Activated CD8-positive, alpha-beta memory T cell treated with anti-CD3 and anti-CD28 coated beads, Interleukin-2, amount 10 ng/mL, durations not matched to agents 7 days and 5 days (primary cell): ENCODE data around the gene TMF1. TPM values are rescaled to one million over a fixed set of nuclear protein-coding genes. Genes with fewer than 3 reads are reported as not detected.

Experiments
- ATAC-seq: fragments of 150-1000 bp; cut with Tn5 transposase; one replicate; pipeline ENCODE4 v1.10.0; 2021; ENCODE audit warnings: moderate library complexity
- CTCF ChIA-PET: fragments of 350-600 bp; sonication (Branson Sonifier 250); formaldehyde crosslinking; loops from one replicate; lab custom pipeline; 2021; ENCODE audit warnings: antibody characterized with exemption; lab: Charles Lee
- DNase-seq: peaks from one replicate; pipeline ENCODE4 v3.0.0-alpha.2; 2020
- H3K27ac Mint-ChIP-seq: one replicate; pipeline ENCODE4 v1.8.0; 2021; ENCODE audit warnings: mild to moderate bottlenecking, mixed read lengths
- H3K27me3 Mint-ChIP-seq: one replicate; pipeline ENCODE4 v1.8.0; 2021; ENCODE audit warnings: mixed read lengths
- H3K36me3 Mint-ChIP-seq: one replicate; pipeline ENCODE4 v1.8.0; 2021; ENCODE audit warnings: mild to moderate bottlenecking, mixed read lengths
- H3K4me1 Mint-ChIP-seq: one replicate; pipeline ENCODE4 v1.8.0; 2021; ENCODE audit warnings: mixed read lengths
- H3K4me3 Mint-ChIP-seq: one replicate; pipeline ENCODE4 v1.8.0; 2021; ENCODE audit warnings: mild to moderate bottlenecking, moderate library complexity, mixed read lengths
- H3K9me3 Mint-ChIP-seq: one replicate; pipeline ENCODE4 v1.8.0; 2022; ENCODE audit warnings: low read depth, mixed read lengths
- total RNA-seq, 2 experiments: library from RNA; stranded (reverse); gene quantifications; one replicate each; pipeline ENCODE4 v1.2.3, GENCODE V29; 2021

TMF1 gene
- total RNA-seq, 2 experiments from 2014 or later = 47.5 to 49.5 TPM

- H3K9me3 Mint-ChIP-seq = peaks cover 3% of the 10 kb centered on the region
- CTCF ChIA-PET = interaction anchor here (0.9 to 3.3 kb wide), 5 partner anchors 8 to 27 kb away, joined by 5 to 13 read pairs (median 6); partner anchors contain the start of genes ARL6IP5 and TMF1
- peaks cover 62% of the 10 kb centered on the region for H3K4me1 Mint-ChIP-seq
- H3K4me3 Mint-ChIP-seq = peak overlapping the region; percentile 37
- peak; percentile 64 for DNase-seq
- peak; percentile 77 for ATAC-seq
- H3K36me3 Mint-ChIP-seq = peaks cover 50% of the 10 kb centered on the region
- no peaks in the 10 kb centered on the region for H3K27me3 Mint-ChIP-seq
- H3K27ac Mint-ChIP-seq = peak overlapping the region; percentile 86
These were observed 13.3 kb upstream of the TMF1 start for GRCh38 chr3:69065318-69065964.

- DNase-seq = no peak
- Mint-ChIP-seq H3K9me3 (peaks cover 3% of the 10 kb centered on the region), H3K4me3 (peak overlapping the region; percentile 61), H3K4me1 (peaks cover 69% of the 10 kb centered on the region), H3K27ac (peak overlapping the region; percentile 86), H3K36me3 (peaks cover 61% of the 10 kb centered on the region), H3K27me3 (no peaks in the 10 kb centered on the region)
- CTCF ChIA-PET = interaction anchor here (0.7 to 3.3 kb wide), 9 partner anchors 10 to 138 kb away, joined by 3 to 13 read pairs (median 4); partner anchors contain the start of genes ARL6IP5 and TMF1
- no peak for ATAC-seq
These were observed 11.5 kb upstream of the TMF1 start for GRCh38 chr3:69063636-69064035.

- Mint-ChIP-seq H3K27ac (peak overlapping the region; percentile 88), H3K4me1 (peaks cover 62% of the 10 kb centered on the region), H3K27me3 (no peaks in the 10 kb centered on the region), H3K36me3 (peaks cover 75% of the 10 kb centered on the region), H3K4me3 (no peak overlapping the region), H3K9me3 (peaks cover 3% of the 10 kb centered on the region)
- ATAC-seq (peak; percentile 27), DNase-seq (no peak)
- CTCF ChIA-PET = interaction anchor here (1.3 to 1.7 kb wide), 3 partner anchors 17 to 27 kb away, joined by 3 to 4 read pairs (median 3); no protein-coding TSS in a partner anchor
These were observed 7.6 kb upstream of the TMF1 start for GRCh38 chr3:69059688-69060087.

- Mint-ChIP-seq H3K27me3 (no peaks in the 10 kb centered on the region), H3K9me3 (peaks cover 3% of the 10 kb centered on the region), H3K27ac (peak overlapping the region; percentile 88), H3K36me3 (peaks cover 74% of the 10 kb centered on the region), H3K4me3 (no peak overlapping the region), H3K4me1 (peaks cover 54% of the 10 kb centered on the region)
- ATAC-seq = no peak
- no peak for DNase-seq
- CTCF ChIA-PET = interaction anchor here (1.2 to 1.7 kb wide), 3 partner anchors 19 to 28 kb away, joined by 3 to 5 read pairs (median 4); no protein-coding TSS in a partner anchor
These were observed 6.8 kb upstream of the TMF1 start for GRCh38 chr3:69058947-69059224.

DNA sequence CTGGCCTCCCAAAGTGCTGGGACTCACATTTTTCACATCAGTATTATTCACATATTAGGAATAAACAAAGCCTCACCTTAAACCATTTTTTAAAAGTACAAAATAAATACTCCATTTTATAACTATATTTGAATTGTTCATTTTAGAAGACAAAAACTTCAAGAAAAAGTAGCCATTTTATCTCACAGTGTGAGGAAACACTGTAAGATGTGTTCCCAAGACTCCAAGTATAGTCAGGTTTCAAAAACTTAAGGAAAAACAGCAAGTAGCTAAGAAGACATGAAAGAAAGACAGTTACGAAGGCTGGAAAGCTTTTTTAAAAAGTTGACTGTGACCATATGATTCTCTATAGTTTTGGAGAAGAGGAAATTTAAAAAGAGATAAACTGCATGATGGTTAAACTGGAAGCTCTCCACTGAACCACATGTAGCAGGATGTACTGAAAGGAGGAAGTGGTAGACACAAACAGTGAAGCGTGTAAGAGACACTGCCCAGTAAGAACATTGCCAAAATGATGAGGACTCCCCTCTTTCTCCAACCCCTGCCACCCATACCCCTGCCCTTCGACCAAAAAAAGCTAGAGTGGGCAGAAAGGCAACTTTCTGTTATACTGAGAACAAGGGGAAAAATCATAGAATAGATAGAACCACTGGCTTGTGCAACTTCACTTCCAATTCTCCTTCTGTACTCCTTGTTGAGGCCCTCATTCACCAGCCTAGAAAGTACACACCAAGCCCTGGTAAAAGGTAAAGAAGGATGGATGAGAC is 6.2 kb upstream of the TMF1 start:
- Mint-ChIP-seq H3K27me3 (no peaks in the 10 kb centered on the region), H3K9me3 (peaks cover 3% of the 10 kb centered on the region), H3K4me3 (peak overlapping the region; percentile 11), H3K27ac (peak overlapping the region; percentile 88), H3K4me1 (peaks cover 52% of the 10 kb centered on the region), H3K36me3 (peaks cover 73% of the 10 kb centered on the region)
- DNase-seq (peak; percentile 58), ATAC-seq (peak; percentile 97)
- CTCF ChIA-PET = interaction anchor here (1.1 to 1.7 kb wide), 5 partner anchors 20 to 31 kb away, joined by 3 to 5 read pairs (median 4); no protein-coding TSS in a partner anchor

DNA sequence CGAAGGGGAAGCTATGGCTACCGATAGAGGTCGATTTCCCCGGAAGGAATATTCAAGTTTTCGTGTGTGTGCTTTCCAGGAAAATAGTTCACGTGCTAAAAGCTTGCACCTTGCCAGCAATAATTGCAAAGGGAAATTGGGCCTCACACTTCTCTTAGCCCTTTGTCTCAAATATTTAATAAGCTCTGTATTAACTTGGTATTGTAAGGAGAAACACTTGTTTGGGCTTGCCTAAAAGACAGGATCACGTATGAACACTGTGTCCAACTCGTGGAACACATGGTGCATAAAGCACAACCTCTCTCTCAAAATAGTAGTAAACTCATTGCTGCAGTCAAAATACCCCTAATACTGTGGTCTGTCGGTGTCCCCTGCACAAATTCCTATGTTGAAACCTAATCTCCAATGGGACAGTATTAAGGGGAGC is 352 bp upstream of the TMF1 start:
- peak overlapping the region; percentile 94 for H3K4me3 Mint-ChIP-seq
- peak overlapping the region; percentile 95 for H3K27ac Mint-ChIP-seq
- peaks cover 47% of the 10 kb centered on the region for H3K36me3 Mint-ChIP-seq
- H3K4me1 Mint-ChIP-seq = peaks cover 50% of the 10 kb centered on the region
- no peaks in the 10 kb centered on the region for H3K9me3 Mint-ChIP-seq
- CTCF ChIA-PET = interaction anchor here (1.1 to 4.8 kb wide), 9 partner anchors 10 to 253 kb away, joined by 4 to 49 read pairs (median 7); partner anchors contain the start of gene ARL6IP5
- peak; percentile 13 for ATAC-seq
- DNase-seq = no peak
- H3K27me3 Mint-ChIP-seq = no peaks in the 10 kb centered on the region

DNA sequence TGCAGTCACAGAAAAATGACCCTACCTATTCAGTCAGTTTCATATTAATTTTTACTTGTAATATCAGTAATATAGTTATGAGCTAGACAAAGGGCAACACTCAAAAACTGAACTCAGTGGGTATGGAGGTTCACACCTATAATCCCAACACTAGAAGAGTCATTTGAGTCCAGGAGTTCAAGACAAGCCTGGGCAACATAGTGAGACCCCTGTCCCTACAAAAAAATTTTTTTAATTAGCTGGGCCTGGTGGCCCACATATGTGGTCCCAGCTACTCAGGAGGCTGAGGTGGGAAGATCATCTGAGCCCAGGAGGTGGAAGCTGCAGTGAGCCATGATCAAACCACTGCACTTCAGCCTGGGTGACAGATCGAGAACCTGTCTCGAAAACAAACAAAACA is 3.1 kb downstream of the TMF1 start:
- no peak overlapping the region for H3K27ac Mint-ChIP-seq
- no peaks in the 10 kb centered on the region for H3K9me3 Mint-ChIP-seq
- peaks cover 52% of the 10 kb centered on the region for H3K4me1 Mint-ChIP-seq
- H3K27me3 Mint-ChIP-seq = no peaks in the 10 kb centered on the region
- no peak for ATAC-seq
- DNase-seq = no peak
- H3K4me3 Mint-ChIP-seq = peak overlapping the region; percentile 53
- peaks cover 42% of the 10 kb centered on the region for H3K36me3 Mint-ChIP-seq
- CTCF ChIA-PET = interaction anchor here (1.0 kb wide), 1 partner anchor 12 kb away, joined by 4 read pairs; no protein-coding TSS in a partner anchor

DNA sequence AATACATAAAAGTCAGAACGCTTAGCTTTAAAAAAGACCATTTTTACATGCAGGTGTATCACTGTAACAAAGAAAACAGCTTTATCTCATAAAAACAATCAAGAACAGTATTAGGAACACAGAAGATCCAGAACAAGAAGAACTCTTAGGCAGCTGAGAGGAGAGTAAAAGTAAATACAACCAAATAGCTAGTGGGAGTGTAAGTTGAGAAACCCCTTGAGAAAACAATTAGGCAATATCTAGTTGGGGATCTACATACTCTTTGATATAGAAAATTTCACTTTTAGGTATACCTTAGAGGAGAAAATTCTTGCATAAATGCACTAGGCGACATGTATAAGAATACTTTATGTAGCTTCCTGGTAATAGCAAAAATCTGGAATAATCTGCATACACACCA is 7.5 kb downstream of the TMF1 start:
- Mint-ChIP-seq H3K4me3 (no peak overlapping the region), H3K27ac (no peak overlapping the region), H3K9me3 (no peaks in the 10 kb centered on the region), H3K4me1 (peaks cover 33% of the 10 kb centered on the region), H3K27me3 (no peaks in the 10 kb centered on the region), H3K36me3 (peaks cover 50% of the 10 kb centered on the region)
- no peak for DNase-seq
- CTCF ChIA-PET = interaction anchor here (0.7 to 1.1 kb wide), 4 partner anchors 11 to 117 kb away, joined by 3 to 4 read pairs (median 3); no protein-coding TSS in a partner anchor
- ATAC-seq = no peak

- CTCF ChIA-PET = interaction anchor here (1.3 to 1.4 kb wide), 2 partner anchors 11 to 15 kb away, joined by 3 read pairs; no protein-coding TSS in a partner anchor
- Mint-ChIP-seq H3K27ac (peak overlapping the region; percentile 46), H3K4me1 (peaks cover 16% of the 10 kb centered on the region), H3K27me3 (no peaks in the 10 kb centered on the region), H3K4me3 (no peak overlapping the region), H3K9me3 (no peaks in the 10 kb centered on the region), H3K36me3 (peaks cover 60% of the 10 kb centered on the region)
- ATAC-seq = peak; percentile 47
- DNase-seq = no peak
These were observed 18.7 kb downstream of the TMF1 start for GRCh38 chr3:69033470-69033869.

GRCh38 chr3:69032737-69033136 is 19.4 kb downstream of the TMF1 start:
- H3K27ac Mint-ChIP-seq = no peak overlapping the region
- H3K36me3 Mint-ChIP-seq = peaks cover 61% of the 10 kb centered on the region
- no peaks in the 10 kb centered on the region for H3K27me3 Mint-ChIP-seq
- CTCF ChIA-PET = interaction anchor here (1.0 to 1.5 kb wide), 5 partner anchors 12 to 274 kb away, joined by 3 read pairs; no protein-coding TSS in a partner anchor
- peaks cover 16% of the 10 kb centered on the region for H3K4me1 Mint-ChIP-seq
- ATAC-seq (no peak), DNase-seq (no peak)
- H3K4me3 Mint-ChIP-seq = no peak overlapping the region
- H3K9me3 Mint-ChIP-seq = no peaks in the 10 kb centered on the region

DNA sequence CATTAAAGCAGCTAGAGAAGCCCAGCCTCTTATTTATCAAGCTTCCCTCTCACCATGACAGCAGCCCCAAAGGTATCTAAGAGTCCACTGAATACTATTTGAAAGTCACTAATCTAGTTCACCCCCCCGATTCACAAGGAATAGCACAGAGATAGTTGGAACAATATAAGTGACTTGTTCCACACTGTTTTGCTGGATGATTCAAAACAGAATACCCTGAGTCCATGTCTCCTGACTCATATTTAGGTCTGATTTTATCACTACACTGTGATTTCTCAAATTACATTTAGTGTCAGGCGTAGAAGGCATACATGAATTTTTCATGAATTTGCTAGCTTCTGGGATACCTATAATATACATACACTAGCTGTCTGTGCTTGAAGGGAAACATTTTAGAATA is 20.0 kb downstream of the TMF1 start:
- CTCF ChIA-PET = interaction anchor here (1.0 to 1.5 kb wide), 3 partner anchors 21 to 274 kb away, joined by 3 read pairs; no protein-coding TSS in a partner anchor
- Mint-ChIP-seq H3K9me3 (no peaks in the 10 kb centered on the region), H3K36me3 (peaks cover 65% of the 10 kb centered on the region), H3K4me1 (peaks cover 16% of the 10 kb centered on the region), H3K27me3 (no peaks in the 10 kb centered on the region), H3K27ac (peak overlapping the region; percentile 52), H3K4me3 (no peak overlapping the region)
- ATAC-seq (no peak), DNase-seq (no peak)

- Mint-ChIP-seq H3K9me3 (no peaks in the 10 kb centered on the region), H3K36me3 (peaks cover 63% of the 10 kb centered on the region), H3K27me3 (no peaks in the 10 kb centered on the region), H3K4me3 (no peak overlapping the region), H3K27ac (no peak overlapping the region), H3K4me1 (peaks cover 16% of the 10 kb centered on the region)
- no peak for DNase-seq
- CTCF ChIA-PET = interaction anchor here (1.0 to 1.5 kb wide), 3 partner anchors 21 to 275 kb away, joined by 3 read pairs; no protein-coding TSS in a partner anchor
- ATAC-seq = no peak
These were observed 20.5 kb downstream of the TMF1 start for GRCh38 chr3:69031635-69032034.

- peaks cover 28% of the 10 kb centered on the region for H3K36me3 Mint-ChIP-seq
- no peak for DNase-seq
- H3K27me3 Mint-ChIP-seq = no peaks in the 10 kb centered on the region
- no peak overlapping the region for H3K4me3 Mint-ChIP-seq
- no peak for ATAC-seq
- CTCF ChIA-PET = interaction anchor here (1.4 to 1.5 kb wide), 2 partner anchors 24 to 286 kb away, joined by 3 read pairs; no protein-coding TSS in a partner anchor
- peaks cover 7% of the 10 kb centered on the region for H3K4me1 Mint-ChIP-seq
- H3K27ac Mint-ChIP-seq = no peak overlapping the region
- H3K9me3 Mint-ChIP-seq = no peaks in the 10 kb centered on the region
These were observed 31.3 kb downstream of the TMF1 start for GRCh38 chr3:69020857-69021256.
